GM18505 (cell line): Measurements from ENCODE around the gene KCNJ12.
A peak's percentile ranks its signal among the peaks of the same experiment; 100 is the strongest.

Experiments
- ATAC-seq: cut with Tn5 transposase; IDR thresholded peaks from one replicate; pipeline ENCODE4 v1.9.1; 2021; ENCODE audit not compliant: unreplicated experiment
- POLR2A ChIP-seq: IDR thresholded peaks from 4 replicates; pipeline ENCODE4 v1.6.1; 2011; ENCODE audit warnings: borderline replicate concordance; ENCODE audit not compliant: insufficient read depth, insufficient read length; ENCODE audit errors: extremely low read depth

The KCNJ12 gene

DNA sequence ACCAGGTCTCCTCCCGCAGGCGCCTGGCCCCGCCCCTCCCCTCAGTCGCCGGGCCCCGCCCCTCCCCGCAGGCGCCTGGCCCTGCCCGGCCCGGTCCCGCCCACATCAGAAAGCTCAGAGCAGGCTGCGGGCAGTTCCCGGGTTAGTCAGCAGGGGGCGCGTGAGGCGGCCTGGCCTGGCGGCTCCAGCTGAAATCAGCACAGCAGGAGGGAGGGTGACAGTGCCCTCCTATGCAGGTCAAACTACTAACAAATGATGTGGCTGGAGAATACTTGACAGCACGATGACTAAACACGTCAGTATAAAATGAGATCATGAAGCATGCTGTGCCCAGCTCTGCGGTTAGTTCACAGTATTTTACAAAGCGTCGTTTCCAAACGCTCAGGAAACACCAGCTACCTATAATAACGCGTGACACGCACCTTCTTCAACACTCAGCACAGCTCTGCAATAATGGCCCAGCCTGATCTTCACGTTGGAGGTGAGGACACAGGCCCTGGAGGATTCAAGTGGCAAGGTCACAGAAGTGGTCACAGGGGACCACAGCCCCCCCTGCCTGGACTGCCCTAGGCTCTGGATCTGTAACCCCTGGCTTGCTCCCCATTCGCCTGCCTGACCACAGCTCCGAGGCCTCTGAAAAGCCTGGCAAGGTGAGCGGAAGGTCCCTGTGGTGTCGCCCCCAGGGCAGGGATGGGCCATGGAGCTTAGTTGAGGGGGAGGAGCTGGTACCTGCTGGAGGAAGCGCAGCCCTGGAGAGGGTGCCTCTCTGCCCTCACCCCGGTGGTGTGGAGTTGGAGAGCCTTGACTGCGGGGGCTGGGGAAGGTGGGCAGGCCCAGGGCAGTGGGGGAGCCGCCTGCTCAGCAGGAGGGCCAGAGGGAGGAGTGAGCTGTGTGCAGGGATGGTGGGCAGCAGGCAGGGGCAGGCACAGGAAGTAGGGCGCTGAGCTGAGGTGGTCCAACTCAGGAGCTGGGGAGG is 81.2 kb downstream of the KCNJ12 start:
- no peak for TF ChIP-seq POLR2A
- peak; percentile 87 for ATAC-seq

GRCh38 chr17:21458054-21458453 is 81.9 kb downstream of the KCNJ12 start:
- TF ChIP-seq POLR2A = no peak
- ATAC-seq = no peak

DNA sequence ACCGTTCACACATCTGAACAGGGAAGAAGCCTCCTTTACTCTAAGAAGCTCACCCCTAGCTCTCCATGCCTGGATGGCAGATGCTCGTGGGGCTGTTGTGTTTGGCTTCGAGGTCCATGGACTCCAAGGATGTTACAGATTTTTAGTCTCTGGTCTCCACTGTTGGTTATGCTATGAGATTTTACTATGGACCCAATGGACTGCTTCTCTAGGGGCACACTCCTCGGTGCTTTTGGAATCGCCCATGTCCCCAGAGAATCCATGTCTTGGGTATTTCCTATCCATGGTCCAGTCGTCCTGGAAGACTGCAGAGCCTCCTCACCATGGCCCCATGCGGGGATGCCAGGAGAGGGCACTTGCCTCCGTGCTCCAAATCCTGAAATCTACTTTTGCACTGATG is 83.4 kb downstream of the KCNJ12 start:
- TF ChIP-seq POLR2A = no peak
- no peak for ATAC-seq

DNA sequence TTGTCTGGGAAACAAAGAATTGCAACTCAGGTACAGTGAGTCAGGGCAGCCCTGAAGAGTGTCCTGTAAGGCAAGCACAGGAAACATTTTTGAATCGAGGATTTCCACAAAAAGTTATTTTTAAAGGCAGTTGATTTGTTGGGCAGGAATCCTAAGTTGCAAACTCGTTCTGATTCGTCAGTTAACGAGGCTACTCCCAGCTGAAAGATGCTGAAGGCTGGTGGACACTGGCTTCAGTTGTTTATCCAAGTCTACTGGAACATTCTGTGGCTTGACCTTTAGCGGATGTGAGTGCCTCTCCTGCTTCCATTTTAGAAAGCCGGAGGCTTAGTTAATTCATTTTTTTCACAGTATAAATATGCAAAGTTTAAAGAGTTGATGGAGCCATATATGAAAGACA is 84.2 kb downstream of the KCNJ12 start:
- ATAC-seq = no peak

DNA sequence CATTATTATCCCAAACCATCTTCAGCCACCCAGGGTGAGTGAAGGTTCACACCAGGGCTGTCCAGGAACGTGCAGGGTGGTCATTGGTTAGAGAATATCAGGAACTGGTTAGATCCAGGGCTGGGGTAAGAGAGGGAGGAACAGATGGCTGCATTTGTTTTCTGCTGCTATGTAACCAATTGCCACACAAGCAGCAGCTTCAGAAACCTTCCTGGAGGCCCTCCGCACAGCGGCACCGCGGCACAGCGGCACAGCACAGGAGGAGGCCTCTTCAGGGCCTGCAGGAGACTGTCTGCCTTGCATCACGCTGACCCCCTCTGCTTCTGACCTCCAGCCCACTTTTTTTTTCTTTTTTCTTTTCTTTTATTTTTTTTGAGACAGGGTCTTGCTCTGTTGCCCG is 86.1 kb downstream of the KCNJ12 start:
- no peak for TF ChIP-seq POLR2A
- no peak for ATAC-seq

More for the DNA sequence above, 84.2 kb downstream of the KCNJ12 start:
- TF ChIP-seq POLR2A = no peak

DNA sequence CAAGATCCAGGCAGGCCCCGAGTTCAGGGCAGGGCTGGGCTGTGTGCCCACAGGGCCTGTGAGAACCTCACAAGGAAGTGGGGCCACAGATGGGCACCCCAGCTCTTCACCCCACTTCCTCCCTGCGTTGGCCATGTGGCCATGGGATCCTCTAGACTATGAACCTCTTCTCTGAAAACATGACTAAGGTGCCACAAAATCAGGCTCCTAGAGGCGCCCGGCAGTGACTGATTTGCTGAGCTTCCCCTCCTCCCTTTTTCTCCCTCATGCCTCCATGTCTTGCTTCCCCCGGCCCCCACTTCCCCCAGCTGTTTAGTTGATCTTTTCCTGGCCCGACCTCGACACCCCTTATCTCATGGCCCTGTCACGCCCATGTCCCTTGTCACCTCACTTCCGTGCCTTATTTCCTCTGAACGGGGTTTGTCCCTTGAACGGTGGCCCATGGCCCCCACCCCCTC is 87.1 kb downstream of the KCNJ12 start:
- ATAC-seq = no peak
- TF ChIP-seq POLR2A = no peak

DNA sequence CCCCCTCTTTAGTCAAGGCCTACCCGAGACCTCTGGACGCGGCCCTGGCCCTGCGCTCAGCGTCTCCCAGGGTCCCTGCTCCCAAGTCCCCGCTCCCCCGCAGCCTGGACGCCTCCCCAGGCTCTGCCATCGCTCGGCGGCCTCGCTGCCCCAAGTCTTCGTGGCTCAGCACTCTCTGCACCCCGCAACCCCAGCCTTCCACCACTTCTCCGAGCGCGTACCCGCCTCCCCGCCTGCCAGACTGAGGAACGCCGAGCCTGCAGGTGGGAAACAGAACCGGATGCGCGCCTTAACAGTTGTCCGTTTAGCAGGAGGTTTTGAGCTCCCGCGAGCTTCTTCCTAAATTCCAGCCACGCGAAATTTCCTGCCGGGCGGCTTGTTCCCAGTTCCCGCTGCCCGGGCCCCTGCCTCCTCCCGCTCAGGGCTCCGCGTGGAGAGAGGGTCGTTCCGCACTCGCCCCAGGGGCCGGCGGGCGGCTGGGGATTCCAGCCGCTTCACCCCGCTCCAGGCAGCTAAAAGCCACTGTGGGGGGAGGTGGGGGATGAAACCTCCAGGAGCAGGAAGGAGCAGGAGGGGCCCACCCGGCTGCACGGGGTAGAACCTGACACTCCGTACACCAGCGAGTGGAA is 87.7 kb downstream of the KCNJ12 start:
- no peak for TF ChIP-seq POLR2A
- ATAC-seq = no peak

GRCh38 chr17:21464611-21465021 is 88.5 kb downstream of the KCNJ12 start:
- ATAC-seq = no peak
- TF ChIP-seq POLR2A = no peak

- no peak for ATAC-seq
- no peak for TF ChIP-seq POLR2A
Measured at GRCh38 chr17:21466550-21466949, 90.4 kb downstream of the KCNJ12 start.

DNA sequence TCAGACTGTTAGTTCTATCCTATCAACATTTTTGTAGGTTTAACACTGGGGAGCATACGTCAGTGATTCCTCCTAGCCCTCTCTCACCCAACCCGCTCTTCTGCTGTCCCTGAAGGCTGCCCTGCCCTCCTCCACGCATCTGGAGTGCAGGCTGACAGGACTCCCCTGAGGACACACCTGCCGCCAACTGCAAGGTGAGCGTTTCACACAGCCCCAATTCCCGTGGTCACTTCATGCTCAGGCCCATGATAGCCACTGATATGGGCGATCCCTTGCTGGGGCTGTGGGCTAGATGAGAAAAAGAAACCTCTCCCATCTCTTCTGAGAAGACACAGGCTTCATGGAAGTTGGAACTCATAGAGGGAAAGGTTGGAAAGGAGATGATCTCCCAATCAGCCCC is 91.0 kb downstream of the KCNJ12 start:
- ATAC-seq = no peak

GRCh38 chr17:21467739-21468490 is 91.8 kb downstream of the KCNJ12 start:
- no peak for ATAC-seq
- no peak for TF ChIP-seq POLR2A

More for the DNA sequence above, 91.0 kb downstream of the KCNJ12 start:
- TF ChIP-seq POLR2A = no peak
